Measurements from ENCODE around the gene NLRP14. TPM values are rescaled to one million over a fixed set of nuclear protein-coding genes. Genes with fewer than 3 reads are reported as not detected.

NLRP14 gene
- total RNA-seq, 4 donors from 2014 or later: not detected

DNA sequence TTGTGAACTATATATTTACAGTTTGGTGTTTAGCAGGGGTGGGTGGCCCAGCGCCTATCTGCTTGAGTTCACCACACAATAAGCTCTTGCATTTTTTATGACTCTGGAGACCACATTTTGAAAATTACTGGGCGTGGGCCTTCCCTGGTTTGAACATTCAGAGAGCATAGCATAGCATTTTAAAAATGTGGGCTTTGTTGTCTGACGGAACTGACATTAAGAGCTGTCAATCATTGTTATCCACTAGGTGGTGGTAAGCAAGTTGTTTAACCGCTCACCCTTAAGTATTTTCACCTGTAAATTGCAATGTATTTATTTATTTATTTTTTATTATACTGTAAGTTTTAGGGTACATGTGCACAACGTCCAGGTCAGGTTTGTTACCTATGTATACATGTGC is 1.0 kb downstream of the NLRP14 start:
- in situ Hi-C loops (cut with MboI; ENCODE audit: low sequenced_read_pairs in 4 of 4) (no loop called here), intact Hi-C loops (cut with DNase I; ENCODE audit: low total_unique reads) (loop anchor here (2.0 to 5.0 kb wide), 2 partner anchors 29 to 94 kb away; partner anchors contain the start of gene ZNF215)
- H3K27me3 ChIP-seq: no peaks in the 10 kb centered on the region
- no peaks in the 10 kb centered on the region for H3K36me3 ChIP-seq
- H3K4me1 ChIP-seq: peaks cover 7 to 8% of the 10 kb centered on the region in 2 donors
- ATAC-seq (no peak), DNase-seq (no peak)
- TF ChIP-seq, protein P1, sequence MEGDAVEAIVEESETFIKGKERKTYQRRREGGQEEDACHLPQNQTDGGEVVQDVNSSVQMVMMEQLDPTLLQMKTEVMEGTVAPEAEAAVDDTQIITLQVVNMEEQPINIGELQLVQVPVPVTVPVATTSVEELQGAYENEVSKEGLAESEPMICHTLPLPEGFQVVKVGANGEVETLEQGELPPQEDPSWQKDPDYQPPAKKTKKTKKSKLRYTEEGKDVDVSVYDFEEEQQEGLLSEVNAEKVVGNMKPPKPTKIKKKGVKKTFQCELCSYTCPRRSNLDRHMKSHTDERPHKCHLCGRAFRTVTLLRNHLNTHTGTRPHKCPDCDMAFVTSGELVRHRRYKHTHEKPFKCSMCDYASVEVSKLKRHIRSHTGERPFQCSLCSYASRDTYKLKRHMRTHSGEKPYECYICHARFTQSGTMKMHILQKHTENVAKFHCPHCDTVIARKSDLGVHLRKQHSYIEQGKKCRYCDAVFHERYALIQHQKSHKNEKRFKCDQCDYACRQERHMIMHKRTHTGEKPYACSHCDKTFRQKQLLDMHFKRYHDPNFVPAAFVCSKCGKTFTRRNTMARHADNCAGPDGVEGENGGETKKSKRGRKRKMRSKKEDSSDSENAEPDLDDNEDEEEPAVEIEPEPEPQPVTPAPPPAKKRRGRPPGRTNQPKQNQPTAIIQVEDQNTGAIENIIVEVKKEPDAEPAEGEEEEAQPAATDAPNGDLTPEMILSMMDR (IDR thresholded peaks at IDR 0.05 in 4 of 5, conservative IDR thresholded peaks at IDR 0.05 in 1 of 5): no peak
- no peak for TF ChIP-seq POLR2A (IDR thresholded peaks at IDR 0.05)
- H3K27ac ChIP-seq: no peak overlapping the region
- no peaks in the 10 kb centered on the region for H3K9me3 ChIP-seq
- peak overlapping the region in 1 of 4 donors; percentile 65 for H3K4me3 ChIP-seq

GRCh38 chr11:7028141-7028540 is 7.9 kb downstream of the NLRP14 start:
- intact Hi-C loops (cut with DNase I; ENCODE audit: low total_unique reads) (no loop called here), in situ Hi-C loops (cut with MboI; ENCODE audit: low sequenced_read_pairs in 4 of 4) (no loop called here)
- DNase-seq (no peak), ATAC-seq (no peak)
- Histone ChIP-seq H3K9me3 (no peaks in the 10 kb centered on the region), H3K27ac (no peak overlapping the region), H3K27me3 (no peaks in the 10 kb centered on the region), H3K36me3 (no peaks in the 10 kb centered on the region), H3K4me3 (no peak overlapping the region), H3K4me1 (no peaks in the 10 kb centered on the region)
- TF ChIP-seq POLR2A (IDR thresholded peaks at IDR 0.05): no peak
- TF ChIP-seq, protein P1 (IDR thresholded peaks at IDR 0.05 in 4 of 5, conservative IDR thresholded peaks at IDR 0.05 in 1 of 5): no peak

GRCh38 chr11:7030836-7031235 is 10.6 kb downstream of the NLRP14 start:
- in situ Hi-C loops (cut with MboI; ENCODE audit: low sequenced_read_pairs in 4 of 4): no loop called here
- intact Hi-C loops (cut with DNase I; ENCODE audit: low total_unique reads): no loop called here
- H3K36me3 ChIP-seq: no peaks in the 10 kb centered on the region

GRCh38 chr11:7031471-7031871 is 11.2 kb downstream of the NLRP14 start:
- in situ Hi-C loops (cut with MboI; ENCODE audit: low sequenced_read_pairs in 4 of 4): no loop called here
- Histone ChIP-seq H3K4me1 (no peaks in the 10 kb centered on the region), H3K9me3 (no peaks in the 10 kb centered on the region), H3K4me3 (no peak overlapping the region), H3K27me3 (no peaks in the 10 kb centered on the region), H3K27ac (no peak overlapping the region), H3K36me3 (no peaks in the 10 kb centered on the region)
- TF ChIP-seq POLR2A (IDR thresholded peaks at IDR 0.05): no peak
- TF ChIP-seq, protein P1 (IDR thresholded peaks at IDR 0.05 in 4 of 5, conservative IDR thresholded peaks at IDR 0.05 in 1 of 5): no peak
- DNase-seq (no peak), ATAC-seq (no peak)
- intact Hi-C loops (cut with DNase I; ENCODE audit: low total_unique reads): no loop called here

More at GRCh38 chr11:7030836-7031235, 10.6 kb downstream of the NLRP14 start:
- DNase-seq (no peak), ATAC-seq (no peak)
- H3K27me3 ChIP-seq: no peaks in the 10 kb centered on the region
- H3K4me3 ChIP-seq: no peak overlapping the region
- H3K27ac ChIP-seq: no peak overlapping the region
- no peaks in the 10 kb centered on the region for H3K4me1 ChIP-seq
- no peaks in the 10 kb centered on the region for H3K9me3 ChIP-seq
- no peak for TF ChIP-seq POLR2A (IDR thresholded peaks at IDR 0.05)
- TF ChIP-seq, protein P1 (IDR thresholded peaks at IDR 0.05 in 4 of 5, conservative IDR thresholded peaks at IDR 0.05 in 1 of 5): no peak

DNA sequence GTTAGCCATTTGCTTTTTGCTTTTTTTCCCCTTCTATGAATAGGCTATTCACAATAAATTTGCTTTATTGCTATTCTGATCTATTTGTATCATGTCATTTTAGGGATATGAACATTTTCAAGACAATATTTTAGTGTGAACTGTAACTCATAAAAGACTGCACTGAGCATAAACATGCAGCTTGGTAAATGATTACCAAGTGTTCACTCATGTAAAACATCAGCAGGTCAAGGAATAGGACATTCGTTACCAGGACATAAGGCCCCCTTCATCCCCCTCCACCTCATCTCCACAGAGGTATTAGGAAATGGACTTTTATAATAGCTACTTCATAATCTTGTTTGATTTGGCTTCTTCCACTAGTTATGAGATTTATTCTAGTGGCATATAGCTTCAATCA is 12.4 kb downstream of the NLRP14 start:
- DNase-seq: no peak
- no peak for ATAC-seq
- Histone ChIP-seq H3K36me3 (no peaks in the 10 kb centered on the region), H3K27ac (no peak overlapping the region), H3K9me3 (no peaks in the 10 kb centered on the region), H3K4me3 (no peak overlapping the region), H3K27me3 (no peaks in the 10 kb centered on the region), H3K4me1 (no peaks in the 10 kb centered on the region)
- TF ChIP-seq, protein P1 (IDR thresholded peaks at IDR 0.05 in 4 of 5, conservative IDR thresholded peaks at IDR 0.05 in 1 of 5): no peak
- no peak for TF ChIP-seq POLR2A (IDR thresholded peaks at IDR 0.05)
- in situ Hi-C loops (cut with MboI; ENCODE audit: low sequenced_read_pairs in 4 of 4) (no loop called here), intact Hi-C loops (cut with DNase I; ENCODE audit: low total_unique reads) (no loop called here)
